Hepatocyte (in vitro differentiated cells): ENCODE results near the gene DISC1. TPM values are rescaled to one million over a fixed set of nuclear protein-coding genes. Genes with fewer than 3 reads are reported as not detected.

Experiments used
- DNase-seq: peaks from one replicate; pipeline ENCODE4 v3.0.0-alpha.2; 2016; ENCODE audit warnings: low spot score
- H2AFZ ChIP-seq: fragments of 200-600 bp; sonication (generic); 2 replicates; pipeline ENCODE4 v1.6.0; 2016; ENCODE audit warnings: antibody characterized with exemption, mild to moderate bottlenecking
- H3K27ac ChIP-seq: fragments of 200-600 bp; sonication (generic); 2 replicates; pipeline ENCODE4 v1.5.1; 2016; ENCODE audit warnings: mild to moderate bottlenecking
- H3K27me3 ChIP-seq: fragments of 200-600 bp; sonication (generic); 2 replicates; pipeline ENCODE4 v1.6.1; 2016
- H3K36me3 ChIP-seq: fragments of 200-600 bp; sonication (generic); replicated peaks from 2 replicates; pipeline ENCODE4 v1.5.1; 2016; ENCODE audit warnings: low read depth; ENCODE audit not compliant: insufficient read depth
- H3K4me1 ChIP-seq: fragments of 200-600 bp; sonication (generic); 2 replicates; pipeline ENCODE4 v1.5.1; 2016; ENCODE audit warnings: mild to moderate bottlenecking, moderate library complexity; ENCODE audit not compliant: insufficient read depth
- H3K4me2 ChIP-seq: fragments of 200-600 bp; sonication (generic); 2 replicates; pipeline ENCODE4 v1.6.0; 2016
- H3K4me3 ChIP-seq: fragments of 200-600 bp; sonication (generic); 2 replicates; pipeline ENCODE4 v1.5.1; 2016; ENCODE audit warnings: mild to moderate bottlenecking
- H3K79me2 ChIP-seq: fragments of 200-600 bp; sonication (generic); 2 replicates; pipeline ENCODE4 v1.6.0; 2017; ENCODE audit warnings: mild to moderate bottlenecking
- H3K9me2 ChIP-seq: fragments of 200-600 bp; sonication (generic); replicated peaks from 2 replicates; pipeline ENCODE4 v1.6.0; 2017; ENCODE audit warnings: mild to moderate bottlenecking; ENCODE audit not compliant: insufficient read depth
- H3K9me3 ChIP-seq: fragments of 200-600 bp; sonication (generic); 2 replicates; pipeline ENCODE4 v1.5.1; 2016; ENCODE audit warnings: low read depth, mild to moderate bottlenecking
- H4K20me1 ChIP-seq: fragments of 200-600 bp; sonication (generic); 2 replicates; pipeline ENCODE4 v1.6.0; 2016; ENCODE audit warnings: mild to moderate bottlenecking; ENCODE audit not compliant: insufficient read depth, poor library complexity, severe bottlenecking
- CTCF ChIP-seq: fragments of 200-600 bp; sonication (generic); IDR thresholded peaks from 2 replicates; pipeline ENCODE4 v1.5.1; 2016; ENCODE audit warnings: antibody characterized with exemption, mild to moderate bottlenecking; ENCODE audit not compliant: poor library complexity
- EZH2 ChIP-seq: fragments of 200-600 bp; sonication (generic); IDR thresholded peaks from 2 replicates; pipeline ENCODE4 v1.6.1; 2016; ENCODE audit warnings: antibody characterized with exemption, mild to moderate bottlenecking, borderline replicate concordance
- EZH2phosphoT487 ChIP-seq: fragments of 200-600 bp; sonication (generic); IDR thresholded peaks from one replicate; pipeline ENCODE4 v1.6.1; 2018; ENCODE audit warnings: antibody characterized with exemption, mild to moderate bottlenecking, low read depth, moderate library complexity; ENCODE audit not compliant: unreplicated experiment, severe bottlenecking
- WGBS: methylation state at CpG from one replicate; pipeline ENCODE4 v1.1.6; 2016; ENCODE audit warnings: low lambda C conversion rate; ENCODE audit errors: missing lambda C conversion rate; 5-methylcytosine and 5-hydroxymethylcytosine counted together
- polyA plus RNA-seq: library from polyadenylated mRNA; unstranded; fragments of >200 nt; fragmentation: Nextera tagmentation; extraction: Ambion mirVana; gene quantifications from 2 replicates; pipeline ENCODE4 v1.2.1, GENCODE V29; 2016
- total RNA-seq: library from RNA; depleted of rRNA; stranded (reverse); fragments of >200 nt; gene quantifications from 2 replicates; pipeline ENCODE4 v1.2.3, GENCODE V29; 2014

DISC1 gene
- total and polyA plus RNA-seq, 2 experiments from 2014 or later: 3.0 to 4.7 TPM

DNA sequence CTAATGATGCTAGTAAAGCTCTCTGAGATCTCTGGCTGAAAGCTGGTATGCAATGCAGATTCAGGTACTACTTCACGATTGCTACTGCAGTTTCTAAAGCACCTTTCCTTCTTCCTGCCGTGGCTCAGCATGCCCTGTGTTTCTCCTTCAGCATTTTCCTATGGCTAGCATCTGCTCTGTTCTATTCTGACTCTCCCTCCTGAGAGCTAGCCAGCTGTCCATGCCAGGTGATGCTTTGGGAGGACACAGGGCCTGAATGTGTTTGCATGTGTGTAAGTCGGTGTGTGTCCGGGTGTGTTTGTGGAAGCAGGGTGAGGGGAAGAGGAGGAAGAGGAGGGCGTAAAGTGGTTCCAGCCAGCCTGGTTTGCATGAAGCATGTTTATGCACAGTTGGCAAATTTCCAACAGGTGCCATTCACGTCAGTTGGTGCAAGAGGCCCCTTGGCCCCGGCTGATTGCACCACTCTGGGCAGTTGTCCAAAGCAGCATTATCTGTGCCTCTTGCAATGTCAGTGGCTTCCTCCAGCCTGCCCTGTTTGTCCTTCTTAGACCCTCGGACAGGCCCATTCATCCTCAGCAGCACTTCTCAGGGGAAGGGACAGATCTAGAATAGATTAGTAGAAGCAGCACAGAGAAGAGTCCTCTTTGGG is 433.3 kb downstream of the DISC1 start:
- peaks cover 3% of the 10 kb centered on the region for H3K27me3 ChIP-seq
- no peaks in the 10 kb centered on the region for H3K36me3 ChIP-seq
- no peaks in the 10 kb centered on the region for H4K20me1 ChIP-seq
- no peak overlapping the region for H2AFZ ChIP-seq
- no peak overlapping the region for H3K27ac ChIP-seq
- H3K4me2 ChIP-seq: no peak overlapping the region
- no peaks in the 10 kb centered on the region for H3K9me2 ChIP-seq
- peak; percentile 20 for DNase-seq
- no peaks in the 10 kb centered on the region for H3K9me3 ChIP-seq
- H3K4me1 ChIP-seq: no peaks in the 10 kb centered on the region
- 81% methylated on average over 8 of the region's 8 CpGs for WGBS
- TF ChIP-seq CTCF (no peak), EZH2 (no peak), EZH2phosphoT487 (no peak)
- no peak overlapping the region for H3K4me3 ChIP-seq
- no peaks in the 10 kb centered on the region for H3K79me2 ChIP-seq

GRCh38 chr1:232062967-232063366 is 436.4 kb downstream of the DISC1 start:
- H3K4me2 ChIP-seq: no peak overlapping the region
- no peaks in the 10 kb centered on the region for H3K4me1 ChIP-seq
- 65% methylated on average over 3 of the region's 3 CpGs for WGBS
- H3K9me2 ChIP-seq: no peaks in the 10 kb centered on the region
- H2AFZ ChIP-seq: no peak overlapping the region
- H3K27ac ChIP-seq: no peak overlapping the region
- H3K9me3 ChIP-seq: no peaks in the 10 kb centered on the region
- no peaks in the 10 kb centered on the region for H4K20me1 ChIP-seq
- no peak for DNase-seq
- peaks cover 3% of the 10 kb centered on the region for H3K27me3 ChIP-seq
- H3K4me3 ChIP-seq: no peak overlapping the region
- no peaks in the 10 kb centered on the region for H3K36me3 ChIP-seq
- H3K79me2 ChIP-seq: no peaks in the 10 kb centered on the region
- no peak for TF ChIP-seq EZH2
- no peak for TF ChIP-seq EZH2phosphoT487
- no peak for TF ChIP-seq CTCF

DNA sequence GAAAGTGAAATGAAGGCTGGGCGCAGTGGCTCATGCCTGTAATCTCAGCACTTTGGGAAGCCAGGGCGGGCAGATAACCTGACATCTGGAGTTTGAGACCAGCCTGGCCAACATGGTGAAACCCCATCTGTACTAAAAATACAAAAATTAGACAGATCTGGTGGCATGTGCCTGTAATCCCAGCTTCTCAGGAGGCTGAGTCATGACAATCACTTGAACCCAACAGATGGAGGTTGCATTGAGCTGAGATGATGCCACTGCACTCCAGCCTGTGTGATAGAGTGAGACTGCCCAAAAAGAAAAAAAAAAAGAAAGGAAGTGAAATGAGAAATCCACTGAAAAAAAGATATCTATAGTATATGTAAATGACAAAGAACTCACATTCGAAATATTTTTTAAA is 439.9 kb downstream of the DISC1 start:
- H3K4me1 ChIP-seq: no peaks in the 10 kb centered on the region
- H3K9me2 ChIP-seq: no peaks in the 10 kb centered on the region
- H3K9me3 ChIP-seq: no peaks in the 10 kb centered on the region
- H3K36me3 ChIP-seq: no peaks in the 10 kb centered on the region
- no peak overlapping the region for H2AFZ ChIP-seq
- no peak overlapping the region for H3K4me2 ChIP-seq
- no peak overlapping the region for H3K27ac ChIP-seq
- H4K20me1 ChIP-seq: no peaks in the 10 kb centered on the region
- no peaks in the 10 kb centered on the region for H3K27me3 ChIP-seq
- no peak for TF ChIP-seq EZH2phosphoT487
- TF ChIP-seq CTCF: no peak
- no peak for TF ChIP-seq EZH2
- H3K79me2 ChIP-seq: no peaks in the 10 kb centered on the region
- DNase-seq: no peak
- WGBS: 89% methylated on average over 3 of the region's 3 CpGs
- no peak overlapping the region for H3K4me3 ChIP-seq

DNA sequence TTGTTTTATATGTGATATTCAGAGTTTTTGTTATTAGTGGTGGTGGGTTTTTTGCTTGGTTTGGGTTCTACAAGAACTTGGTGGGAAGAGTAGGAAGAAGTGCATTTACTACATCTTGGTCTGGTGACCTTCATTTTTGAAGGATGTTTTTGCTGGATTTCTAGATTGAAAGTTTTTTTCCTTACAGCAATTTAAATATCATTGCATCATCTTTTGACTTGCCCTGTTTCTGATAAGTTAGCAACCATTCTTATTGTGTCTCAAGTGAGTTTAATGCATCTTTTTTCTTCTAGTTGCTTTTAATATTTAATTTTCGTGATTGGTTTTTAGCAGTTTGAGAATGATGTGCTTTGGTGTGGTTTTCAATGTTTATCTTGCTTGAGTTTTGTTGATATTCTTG is 447.7 kb downstream of the DISC1 start:
- Histone ChIP-seq H3K9me3 (no peaks in the 10 kb centered on the region), H3K9me2 (no peaks in the 10 kb centered on the region), H4K20me1 (no peaks in the 10 kb centered on the region), H2AFZ (no peak overlapping the region), H3K27ac (no peak overlapping the region), H3K36me3 (no peaks in the 10 kb centered on the region), H3K4me3 (no peak overlapping the region), H3K4me2 (no peak overlapping the region), H3K79me2 (no peaks in the 10 kb centered on the region), H3K27me3 (no peaks in the 10 kb centered on the region), H3K4me1 (no peaks in the 10 kb centered on the region)
- no peak for DNase-seq
- 80% methylated on average over 1 of the region's 1 CpG for WGBS
- TF ChIP-seq EZH2phosphoT487: no peak
- TF ChIP-seq EZH2: no peak
- no peak for TF ChIP-seq CTCF
